ENCODE results near the gene GNPTAB. TPM values are rescaled to one million over a fixed set of nuclear protein-coding genes. Genes with fewer than 3 reads are reported as not detected.
"Not testable (repeated sequence)": the region's sequence is repeated elsewhere in the genome, so short reads cannot be mapped to it uniquely, and the experiment has no call there.

Gene GNPTAB
- total RNA-seq, 4 donors from 2014 or later: 26.5 to 40.8 (median 36.6) TPM

DNA sequence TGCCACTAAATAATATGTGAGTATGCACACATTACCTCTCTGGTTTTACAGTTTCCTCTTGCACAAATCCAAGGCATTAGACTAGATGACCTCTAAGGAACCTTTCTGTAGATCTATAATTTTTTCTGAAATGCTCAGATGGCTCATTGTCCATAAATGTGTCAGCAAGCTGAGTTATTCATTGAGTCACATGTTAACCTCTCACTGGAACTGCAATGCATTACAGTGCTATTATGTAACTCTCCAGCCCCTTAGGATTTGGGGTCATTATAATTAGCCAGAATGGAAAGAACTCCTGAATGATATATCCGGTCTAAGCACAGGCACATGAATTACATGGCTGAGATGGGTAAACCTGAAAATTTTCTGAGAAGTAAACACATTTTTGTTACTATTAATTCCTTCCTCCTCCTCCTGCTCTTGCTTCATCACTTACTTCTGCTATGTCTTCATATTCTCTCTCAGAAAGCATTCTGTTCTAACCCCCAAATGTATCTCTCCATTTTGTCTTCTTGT lies 26.3 kb upstream of the GNPTAB start:
- Histone ChIP-seq H3K4me1 (no peaks in the 10 kb centered on the region), H3K27ac (no peak overlapping the region), H3K4me3 (replicated peaks in 1 of 3) (no peak overlapping the region), H3K27me3 (no peaks in the 10 kb centered on the region), H3K36me3 (no peaks in the 10 kb centered on the region), H3K9me3 (no peaks in the 10 kb centered on the region)
- 60 to 76% methylated on average over 1 of the region's 1 CpG for WGBS, 2 donors
- no peak for DNase-seq
- TF ChIP-seq, protein P1, sequence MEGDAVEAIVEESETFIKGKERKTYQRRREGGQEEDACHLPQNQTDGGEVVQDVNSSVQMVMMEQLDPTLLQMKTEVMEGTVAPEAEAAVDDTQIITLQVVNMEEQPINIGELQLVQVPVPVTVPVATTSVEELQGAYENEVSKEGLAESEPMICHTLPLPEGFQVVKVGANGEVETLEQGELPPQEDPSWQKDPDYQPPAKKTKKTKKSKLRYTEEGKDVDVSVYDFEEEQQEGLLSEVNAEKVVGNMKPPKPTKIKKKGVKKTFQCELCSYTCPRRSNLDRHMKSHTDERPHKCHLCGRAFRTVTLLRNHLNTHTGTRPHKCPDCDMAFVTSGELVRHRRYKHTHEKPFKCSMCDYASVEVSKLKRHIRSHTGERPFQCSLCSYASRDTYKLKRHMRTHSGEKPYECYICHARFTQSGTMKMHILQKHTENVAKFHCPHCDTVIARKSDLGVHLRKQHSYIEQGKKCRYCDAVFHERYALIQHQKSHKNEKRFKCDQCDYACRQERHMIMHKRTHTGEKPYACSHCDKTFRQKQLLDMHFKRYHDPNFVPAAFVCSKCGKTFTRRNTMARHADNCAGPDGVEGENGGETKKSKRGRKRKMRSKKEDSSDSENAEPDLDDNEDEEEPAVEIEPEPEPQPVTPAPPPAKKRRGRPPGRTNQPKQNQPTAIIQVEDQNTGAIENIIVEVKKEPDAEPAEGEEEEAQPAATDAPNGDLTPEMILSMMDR (IDR thresholded peaks at IDR 0.05): no peak
- TF ChIP-seq POLR2A (IDR thresholded peaks at IDR 0.05): no peak
- intact Hi-C loops (cut with DNase I): no loop called here

GRCh38 chr12:101856614-101857013 lies 25.9 kb upstream of the GNPTAB start:
- not testable (repeated sequence) for H3K27ac ChIP-seq
- WGBS, 2 donors: 88 to 94% methylated on average over 5 of the region's 5 CpGs

DNA sequence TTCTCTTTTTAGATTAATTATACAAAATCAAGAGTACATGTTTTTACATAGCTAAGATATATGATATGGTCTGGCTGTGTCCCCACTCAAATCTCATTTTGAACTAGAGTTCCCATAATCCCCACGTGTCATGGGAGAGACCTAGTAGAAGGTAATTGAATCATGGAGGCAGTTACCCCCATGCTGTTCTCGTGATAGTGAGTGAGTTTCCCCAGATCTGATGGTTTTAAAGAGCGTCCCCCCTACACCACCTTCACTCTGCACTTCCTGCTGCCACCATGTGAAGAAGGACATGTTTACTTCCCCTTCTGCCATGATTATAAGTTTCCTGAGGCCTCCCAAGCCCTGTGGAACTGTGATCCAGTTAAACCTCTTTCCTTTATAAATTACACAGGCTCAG lies 25.2 kb upstream of the GNPTAB start:
- Histone ChIP-seq H3K36me3 (no peaks in the 10 kb centered on the region), H3K4me3 (replicated peaks in 1 of 3) (no peak overlapping the region), H3K4me1 (no peaks in the 10 kb centered on the region), H3K27me3 (no peaks in the 10 kb centered on the region), H3K9me3 (no peaks in the 10 kb centered on the region), H3K27ac (no peak overlapping the region)
- intact Hi-C loops (cut with DNase I): no loop called here
- no peak for DNase-seq
- TF ChIP-seq, protein P1 (IDR thresholded peaks at IDR 0.05): no peak
- TF ChIP-seq POLR2A (IDR thresholded peaks at IDR 0.05): no peak
- 87 to 92% methylated on average over 3 of the region's 3 CpGs for WGBS, 2 donors

More at GRCh38 chr12:101856614-101857013, 25.9 kb upstream of the GNPTAB start:
- intact Hi-C loops (cut with DNase I); H3K9me3 ChIP-seq; DNase-seq; H3K27me3 ChIP-seq; H3K36me3 ChIP-seq; H3K4me1 ChIP-seq; H3K4me3 ChIP-seq (replicated peaks in 1 of 3): not testable (repeated sequence)

DNA sequence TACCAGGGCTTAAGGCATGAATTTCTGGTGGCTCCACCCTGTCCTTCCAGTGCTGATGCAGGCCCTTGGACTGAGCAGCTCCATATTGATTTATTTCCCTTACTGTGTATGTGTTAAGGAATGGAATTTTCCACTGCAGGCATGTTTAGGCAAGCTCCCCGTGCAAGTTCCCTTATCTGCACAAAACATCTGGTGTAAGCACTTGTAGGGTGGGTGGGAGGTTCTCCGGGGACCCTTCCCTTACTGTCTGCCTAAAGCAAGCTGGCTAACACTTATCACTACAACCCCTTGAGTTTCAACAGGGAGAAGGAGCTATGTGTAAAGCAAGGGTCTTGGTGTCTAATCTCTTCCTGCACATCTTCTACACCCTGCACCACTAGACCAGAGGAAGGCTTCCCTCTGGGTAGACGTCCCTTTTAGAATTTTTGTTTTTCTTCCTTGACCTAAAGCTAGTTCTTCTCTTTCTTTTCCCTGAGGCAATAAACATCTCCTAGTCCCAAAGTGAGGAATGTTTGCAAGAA lies 24.7 kb upstream of the GNPTAB start:
- Histone ChIP-seq H3K4me3 (replicated peaks in 1 of 3) (no peak overlapping the region), H3K27me3 (no peaks in the 10 kb centered on the region), H3K27ac (no peak overlapping the region), H3K4me1 (no peaks in the 10 kb centered on the region), H3K36me3 (no peaks in the 10 kb centered on the region), H3K9me3 (no peaks in the 10 kb centered on the region)
- TF ChIP-seq, protein P1 (IDR thresholded peaks at IDR 0.05): no peak
- no peak for TF ChIP-seq POLR2A (IDR thresholded peaks at IDR 0.05)
- WGBS, 2 donors: 24 to 32% methylated on average over 3 of the region's 3 CpGs
- intact Hi-C loops (cut with DNase I): no loop called here
- no peak for DNase-seq

DNA sequence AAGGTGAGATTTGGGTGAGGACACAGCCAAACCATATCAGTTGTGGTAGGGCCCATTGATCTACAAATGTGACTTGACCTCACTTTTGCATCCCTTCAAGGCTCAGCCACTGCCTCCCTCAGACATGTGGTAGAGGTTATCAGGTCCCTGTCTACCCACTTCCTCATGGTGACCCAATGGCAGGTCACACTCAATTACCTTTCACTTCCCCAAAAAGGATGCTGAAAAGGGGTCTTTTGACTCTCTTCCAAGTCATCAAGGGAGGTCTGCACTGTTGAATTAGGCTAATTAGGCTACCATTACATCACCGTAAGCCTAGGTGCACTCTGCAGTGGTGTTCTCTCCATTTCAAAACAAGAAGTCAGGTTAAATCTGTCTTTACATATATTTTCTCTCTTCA lies 24.0 kb upstream of the GNPTAB start:
- intact Hi-C loops (cut with DNase I): no loop called here
- WGBS, 2 donors: 97 to 100% methylated on average over 1 of the region's 1 CpG
- Histone ChIP-seq H3K27ac (no peak overlapping the region), H3K4me1 (no peaks in the 10 kb centered on the region), H3K27me3 (no peaks in the 10 kb centered on the region), H3K9me3 (no peaks in the 10 kb centered on the region), H3K4me3 (replicated peaks in 1 of 3) (no peak overlapping the region), H3K36me3 (no peaks in the 10 kb centered on the region)
- DNase-seq: no peak
- TF ChIP-seq, protein P1 (IDR thresholded peaks at IDR 0.05): no peak
- no peak for TF ChIP-seq POLR2A (IDR thresholded peaks at IDR 0.05)
